Superior temporal gyrus (tissue), 1 donor: Measurements from ENCODE around the gene IL17RE.
"Not testable (repeated sequence)": the region's sequence is repeated elsewhere in the genome, so short reads cannot be mapped to it uniquely, and the experiment has no call there.

Experiments used
- DNase-seq: peaks from one replicate; pipeline ENCODE4 v3.0.0-alpha.2; 2016; ENCODE audit errors: extremely low spot score

The IL17RE gene, protein sequence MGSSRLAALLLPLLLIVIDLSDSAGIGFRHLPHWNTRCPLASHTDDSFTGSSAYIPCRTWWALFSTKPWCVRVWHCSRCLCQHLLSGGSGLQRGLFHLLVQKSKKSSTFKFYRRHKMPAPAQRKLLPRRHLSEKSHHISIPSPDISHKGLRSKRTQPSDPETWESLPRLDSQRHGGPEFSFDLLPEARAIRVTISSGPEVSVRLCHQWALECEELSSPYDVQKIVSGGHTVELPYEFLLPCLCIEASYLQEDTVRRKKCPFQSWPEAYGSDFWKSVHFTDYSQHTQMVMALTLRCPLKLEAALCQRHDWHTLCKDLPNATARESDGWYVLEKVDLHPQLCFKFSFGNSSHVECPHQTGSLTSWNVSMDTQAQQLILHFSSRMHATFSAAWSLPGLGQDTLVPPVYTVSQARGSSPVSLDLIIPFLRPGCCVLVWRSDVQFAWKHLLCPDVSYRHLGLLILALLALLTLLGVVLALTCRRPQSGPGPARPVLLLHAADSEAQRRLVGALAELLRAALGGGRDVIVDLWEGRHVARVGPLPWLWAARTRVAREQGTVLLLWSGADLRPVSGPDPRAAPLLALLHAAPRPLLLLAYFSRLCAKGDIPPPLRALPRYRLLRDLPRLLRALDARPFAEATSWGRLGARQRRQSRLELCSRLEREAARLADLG

DNA sequence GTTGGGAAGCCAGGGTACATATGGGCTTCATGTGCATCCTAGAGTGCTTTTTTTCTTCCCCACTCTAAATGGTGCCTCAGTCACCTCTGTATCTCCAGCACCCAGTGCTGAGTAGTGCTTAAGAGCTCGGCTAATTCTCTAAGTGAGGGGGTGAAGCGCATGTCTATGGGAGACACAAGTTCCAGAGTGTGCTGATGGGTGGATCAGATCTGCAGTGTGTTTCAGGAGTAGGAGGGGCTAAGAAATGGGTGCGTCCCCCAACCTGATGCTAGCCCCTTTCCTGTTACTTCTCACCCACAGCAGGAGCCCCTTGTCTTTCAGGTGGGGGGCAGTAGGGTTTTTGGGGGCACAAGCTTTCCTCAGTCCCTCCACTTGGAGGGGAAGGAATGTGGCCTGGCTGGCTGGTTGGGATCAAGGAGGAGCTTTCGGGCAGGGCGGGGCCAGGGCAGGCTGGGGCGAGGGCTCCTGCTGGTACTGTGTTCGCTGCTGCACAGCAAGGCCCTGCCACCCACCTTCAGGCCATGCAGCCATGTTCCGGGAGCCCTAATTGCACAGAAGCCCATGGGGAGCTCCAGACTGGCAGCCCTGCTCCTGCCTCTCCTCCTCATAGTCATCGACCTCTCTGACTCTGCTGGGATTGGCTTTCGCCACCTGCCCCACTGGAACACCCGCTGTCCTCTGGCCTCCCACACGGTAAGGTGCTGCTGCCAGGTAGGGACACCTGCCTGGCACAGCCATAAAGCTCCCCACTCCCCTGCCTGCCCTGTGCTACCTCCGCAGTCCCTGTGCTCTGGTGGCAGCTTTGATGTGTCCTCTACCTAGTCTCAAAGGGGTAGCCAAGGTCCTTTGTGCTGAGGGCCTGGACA, at the start of gene IL17RE:
Gene IL17RE, plus strand, starts transcription at position 477 of the 866 bp plus-strand sequence. Its CDS starts 85 bp downstream, at position 562.
- no peak for DNase-seq

DNA sequence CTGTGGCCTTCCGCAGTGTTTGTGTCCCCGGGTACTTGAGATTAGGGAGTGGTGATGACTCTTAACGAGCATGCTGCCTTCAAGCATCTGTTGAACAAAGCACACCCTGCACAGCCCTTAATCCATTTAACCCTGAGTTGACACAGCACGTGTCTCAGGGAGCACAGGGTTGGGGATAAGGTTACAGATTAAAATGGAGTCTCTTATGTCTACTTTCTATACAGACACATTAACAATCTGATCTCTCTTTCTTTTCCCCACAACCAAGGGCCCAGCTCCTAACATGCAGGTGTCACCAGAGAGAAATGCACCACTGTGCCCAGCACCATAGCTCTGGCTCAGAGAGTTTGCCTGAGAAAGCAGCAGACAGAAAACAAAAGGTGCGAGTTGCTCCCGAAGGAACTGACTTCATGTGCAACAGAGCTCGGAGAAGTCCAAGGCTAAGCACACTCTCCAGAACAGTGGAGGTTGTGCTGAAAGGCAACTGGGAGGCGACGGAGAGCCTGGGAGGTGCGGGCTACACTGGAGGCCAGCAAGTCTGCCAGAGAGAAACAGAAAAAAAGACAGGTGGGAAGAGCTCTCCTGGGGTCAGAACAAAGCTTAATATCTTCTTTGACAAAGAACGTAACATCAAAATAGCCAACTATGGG, 48.2 kb upstream of the IL17RE start:
- DNase-seq = not testable (repeated sequence)

DNA sequence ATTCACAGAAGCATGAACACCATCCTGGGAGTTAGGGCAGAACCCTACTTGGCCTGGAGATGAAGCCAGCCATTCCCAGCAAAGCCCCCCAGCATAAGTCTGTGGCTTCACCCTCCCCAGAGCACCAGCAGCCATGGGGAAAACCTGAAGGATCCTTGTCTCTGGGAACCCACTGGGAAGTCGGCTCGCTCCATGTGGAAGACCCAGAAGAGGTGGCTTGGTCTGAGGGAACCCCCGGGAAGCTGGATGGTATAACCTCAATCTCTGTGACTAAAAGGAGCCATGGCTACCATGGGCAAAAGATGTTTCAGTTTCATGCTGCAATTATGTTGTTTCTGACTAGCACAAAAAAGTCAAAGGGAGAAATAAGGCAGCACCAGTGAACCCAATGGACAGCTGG, 47.1 kb upstream of the IL17RE start:
- no peak for DNase-seq

DNA sequence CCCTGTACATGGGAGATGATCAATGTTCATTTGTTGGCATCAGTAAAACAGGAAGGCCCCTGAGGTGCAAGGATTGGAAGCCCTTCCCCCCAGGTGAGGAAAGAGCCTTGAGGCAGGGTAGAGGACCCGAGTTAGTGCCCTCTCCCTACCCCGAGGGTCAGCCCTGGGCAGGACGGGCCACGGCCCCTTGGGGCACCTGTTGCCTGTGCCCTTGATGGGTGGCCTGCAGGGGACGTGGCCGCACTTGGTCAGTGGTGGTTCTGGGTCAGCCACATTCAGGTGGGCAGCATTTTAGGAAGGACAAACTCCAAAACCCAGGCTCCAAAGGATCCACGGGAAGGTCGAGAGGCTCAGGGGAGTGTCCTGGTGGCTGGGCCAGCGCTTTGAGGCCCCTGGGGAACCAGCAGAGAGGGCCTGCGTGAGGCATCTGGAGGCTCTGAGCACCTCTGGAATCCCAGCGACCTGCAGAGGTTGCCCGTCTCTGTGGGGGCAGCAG, 43.1 kb upstream of the IL17RE start:
- no peak for DNase-seq

DNA sequence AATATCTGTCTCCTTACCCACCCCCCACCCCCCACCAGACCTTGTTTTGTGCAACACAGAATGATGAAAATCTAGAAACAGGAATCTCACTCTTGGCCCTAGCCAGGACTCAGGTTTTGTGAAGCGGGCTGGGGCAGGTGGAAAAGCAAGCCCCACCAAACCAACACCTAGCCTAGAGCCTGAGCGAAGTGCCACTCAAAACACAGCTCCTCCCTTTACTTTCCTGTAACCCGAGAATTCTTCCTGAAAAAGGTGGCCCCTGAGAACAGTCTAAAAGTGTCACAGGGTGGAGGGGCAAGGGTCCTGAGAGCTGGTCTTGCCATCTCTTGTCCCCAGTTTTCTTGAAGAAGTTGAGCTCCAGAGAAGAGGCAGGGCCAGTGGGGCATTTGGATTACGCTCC, 41.4 kb upstream of the IL17RE start:
- DNase-seq = no peak

DNA sequence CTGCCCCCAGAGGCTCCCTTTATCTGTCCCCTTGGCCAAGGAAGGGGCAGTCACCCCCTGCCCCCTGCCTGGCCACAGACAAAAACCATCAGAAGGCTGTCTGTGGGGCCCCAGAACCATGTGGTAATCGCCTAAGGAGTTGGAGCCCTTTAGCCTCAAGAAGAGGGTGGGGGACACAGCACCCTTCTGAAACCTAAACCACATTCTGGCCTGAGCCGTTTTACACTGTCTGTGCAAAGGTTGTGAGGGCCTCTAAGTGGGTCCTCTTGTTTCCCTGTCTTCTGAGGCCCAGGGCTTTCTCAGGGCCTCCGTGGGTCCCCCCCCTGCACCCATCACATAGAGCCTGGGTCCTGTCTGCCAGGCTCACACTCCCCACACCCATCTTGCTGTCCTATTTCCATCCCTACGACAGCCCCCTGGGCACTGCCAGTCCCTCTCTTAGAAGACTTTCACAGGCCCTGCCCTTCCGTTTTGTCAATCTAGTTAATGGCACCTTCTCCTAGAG, 41.0 kb upstream of the IL17RE start:
- DNase-seq = no peak

DNA sequence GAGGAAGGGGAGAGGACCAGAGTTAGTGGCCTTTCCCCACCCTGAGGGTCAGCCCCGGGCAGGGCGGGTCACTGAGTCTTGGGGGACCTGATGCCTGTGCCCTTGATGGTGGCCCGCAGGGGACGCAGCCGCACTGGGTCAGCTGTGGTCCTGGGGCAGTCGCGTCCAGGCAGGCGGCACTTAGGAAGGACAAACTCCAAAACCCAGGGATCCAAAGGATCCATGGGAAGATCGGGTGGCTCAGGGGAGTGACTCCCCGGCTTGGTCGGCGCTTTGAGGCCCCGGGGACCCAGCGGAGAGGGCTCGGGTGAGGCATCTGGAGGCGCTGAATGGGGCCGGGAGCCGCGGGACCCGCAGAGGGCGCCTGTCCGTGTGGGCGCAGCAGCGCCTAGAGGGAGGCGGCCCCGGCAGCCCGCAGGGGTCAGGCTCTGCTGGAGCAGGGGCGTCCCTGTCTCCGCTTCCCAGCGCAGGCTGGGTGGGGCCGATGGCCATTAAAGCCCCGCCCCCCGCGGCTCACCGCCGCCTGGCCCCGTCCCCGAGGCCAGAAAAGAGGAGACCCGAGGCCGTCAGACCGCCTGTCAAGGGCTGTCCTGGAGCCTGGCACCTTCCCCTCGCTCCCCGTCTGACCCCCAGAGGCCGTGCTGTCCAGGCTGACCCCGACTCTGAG, 40.1 kb upstream of the IL17RE start:
- no peak for DNase-seq

DNA sequence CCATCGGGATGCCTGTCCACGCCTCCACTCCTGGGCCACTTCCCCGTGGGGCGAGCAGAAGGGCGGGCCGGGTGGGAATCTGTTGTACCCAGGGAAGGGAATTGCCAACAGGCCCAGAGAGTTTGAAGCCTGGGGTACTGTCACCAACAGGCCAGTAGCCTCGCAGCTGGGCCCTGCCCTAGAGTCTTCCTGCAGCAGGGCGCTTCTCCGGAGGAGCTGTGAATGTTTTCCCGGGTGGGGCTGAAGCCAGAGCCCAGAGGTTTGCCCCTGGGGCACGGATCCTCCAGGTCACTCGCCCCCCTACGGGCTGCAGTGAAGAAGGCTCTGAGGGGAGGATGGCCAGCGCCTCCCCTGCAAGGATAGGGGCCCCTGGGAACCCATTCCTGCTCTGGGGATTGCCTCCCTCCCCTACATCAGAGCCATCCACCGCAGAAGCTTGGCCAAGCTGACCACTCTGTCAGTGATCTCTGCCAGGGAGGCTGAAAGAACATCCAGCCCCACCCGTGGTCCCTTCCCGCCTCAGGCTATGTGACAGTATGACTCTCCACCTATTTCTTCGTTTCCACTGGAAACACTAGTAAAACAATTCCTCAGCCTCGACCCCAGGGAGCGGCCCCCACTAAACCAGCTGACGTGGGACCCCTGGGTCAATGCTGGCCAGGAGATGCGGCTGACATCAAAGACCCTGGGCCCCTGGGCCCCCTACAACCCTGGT, 39.4 kb upstream of the IL17RE start:
- DNase-seq = no peak

DNA sequence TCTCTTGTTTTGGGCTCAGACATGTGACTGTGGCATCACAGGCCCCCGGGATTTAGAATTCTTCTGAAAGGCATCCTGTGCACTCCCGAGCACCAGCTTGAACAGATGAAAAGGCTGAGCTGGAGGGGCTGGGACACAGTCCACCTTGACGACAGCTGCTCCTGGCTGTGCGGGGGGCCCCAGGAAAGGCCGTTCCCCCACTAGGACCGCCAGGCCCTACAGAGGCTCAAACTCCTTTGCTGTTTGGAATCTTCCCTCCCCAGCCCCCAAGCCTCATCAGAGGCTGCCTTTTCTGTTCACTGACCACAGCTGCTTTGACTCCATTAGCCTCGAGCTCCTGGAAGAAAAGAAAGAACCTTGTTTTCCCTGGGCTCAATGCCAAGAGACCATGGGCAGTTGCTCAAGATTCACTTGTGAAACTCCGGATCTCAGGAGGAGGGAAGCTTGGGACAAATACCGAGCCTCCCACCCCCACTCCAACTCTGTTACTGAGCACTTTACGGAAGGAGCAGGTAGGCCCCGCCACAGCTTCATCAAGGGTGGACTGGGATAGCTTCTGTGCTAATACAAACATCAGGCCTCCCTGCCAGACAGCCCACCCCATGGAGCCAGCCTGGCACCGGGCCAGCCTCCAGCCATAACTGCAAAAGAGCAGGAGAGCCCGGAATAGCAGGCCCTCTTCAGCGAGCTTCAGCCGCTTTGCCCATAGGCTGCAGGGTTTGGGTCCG, 38.3 kb upstream of the IL17RE start:
- peak; percentile 64 for DNase-seq

DNA sequence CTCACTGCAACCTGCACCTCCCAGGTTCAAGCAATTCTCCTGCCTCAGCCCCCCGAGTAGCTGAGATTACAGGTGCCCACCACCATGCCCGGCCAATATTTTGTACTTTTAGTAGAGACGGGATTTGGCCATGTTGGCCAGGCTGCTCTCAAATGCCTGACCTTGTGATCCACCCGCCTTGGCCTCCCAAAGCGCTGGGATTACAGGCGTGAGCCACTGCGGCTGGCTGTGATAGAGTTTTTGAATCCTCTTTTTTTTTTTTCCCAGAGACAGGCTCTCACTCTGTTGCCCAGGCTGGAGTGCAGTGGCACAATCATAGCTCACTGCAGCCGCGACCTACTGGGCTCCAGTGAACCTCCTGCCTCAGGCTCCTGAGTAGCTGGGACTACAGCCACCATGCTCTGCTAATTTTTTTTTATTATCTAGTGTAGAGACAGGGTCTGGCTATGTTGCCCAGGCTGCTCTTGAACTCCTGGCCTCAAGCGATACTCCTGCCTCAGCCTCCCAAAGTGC, 37.5 kb upstream of the IL17RE start:
- not testable (repeated sequence) for DNase-seq

DNA sequence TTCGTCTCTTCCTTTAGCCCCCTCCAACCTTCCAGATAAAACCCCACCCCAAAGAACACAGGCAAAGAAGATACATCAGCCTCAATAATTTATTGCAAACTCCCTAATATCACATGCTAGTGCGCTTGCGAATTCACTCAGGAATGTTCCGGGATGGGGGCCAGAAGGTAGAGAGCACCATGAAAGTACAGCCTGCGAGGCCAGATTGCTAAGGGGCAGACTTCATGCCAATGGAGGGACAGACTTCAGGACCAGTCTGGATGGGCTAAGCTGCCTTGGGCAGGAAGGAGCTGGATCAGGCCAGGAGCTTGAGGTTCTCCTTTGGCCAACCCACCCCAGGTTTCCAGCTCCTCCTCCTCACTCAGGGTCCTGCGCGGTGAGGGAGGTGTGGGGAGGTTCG, 36.0 kb upstream of the IL17RE start:
- no peak for DNase-seq

DNA sequence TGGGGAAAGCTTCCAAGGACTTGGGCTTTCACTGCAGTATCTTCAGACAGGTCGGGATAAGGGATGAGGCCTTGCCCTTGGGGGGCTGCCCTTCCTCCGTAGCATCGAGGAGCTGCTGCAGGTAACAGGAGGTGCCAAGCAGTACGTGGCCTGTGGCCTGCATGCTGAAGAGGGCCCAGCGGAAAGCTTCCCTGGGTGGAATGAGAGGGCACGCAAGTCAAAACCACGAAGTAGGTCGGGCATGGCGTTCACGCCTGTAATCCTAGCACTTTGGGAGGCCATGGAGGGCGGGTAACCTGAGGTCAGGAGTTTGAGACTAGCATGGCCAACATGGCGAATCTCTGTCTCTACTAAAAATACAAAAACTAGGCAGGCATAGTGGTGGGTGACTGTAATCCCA, 35.5 kb upstream of the IL17RE start:
- no peak for DNase-seq

DNA sequence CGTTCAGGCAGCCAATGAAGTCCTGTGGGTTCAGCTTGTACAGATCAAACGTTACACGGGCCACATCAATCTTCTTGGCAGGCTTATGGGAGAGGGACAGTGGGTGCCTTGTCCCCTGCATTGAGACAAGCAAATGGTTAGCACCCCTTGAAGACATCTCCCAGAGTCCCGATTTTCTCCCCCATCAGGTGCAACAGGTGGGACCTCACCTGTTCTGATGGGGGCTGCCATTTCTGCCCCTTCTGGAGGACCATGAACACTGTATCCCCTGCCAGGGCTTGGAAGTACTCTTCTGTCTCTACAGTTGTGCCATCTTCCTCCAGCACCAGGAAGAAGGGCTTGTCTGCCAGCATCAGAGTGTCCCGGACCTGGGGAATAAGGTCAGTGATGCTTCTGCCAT, 32.7 kb upstream of the IL17RE start:
- DNase-seq = no peak

DNA sequence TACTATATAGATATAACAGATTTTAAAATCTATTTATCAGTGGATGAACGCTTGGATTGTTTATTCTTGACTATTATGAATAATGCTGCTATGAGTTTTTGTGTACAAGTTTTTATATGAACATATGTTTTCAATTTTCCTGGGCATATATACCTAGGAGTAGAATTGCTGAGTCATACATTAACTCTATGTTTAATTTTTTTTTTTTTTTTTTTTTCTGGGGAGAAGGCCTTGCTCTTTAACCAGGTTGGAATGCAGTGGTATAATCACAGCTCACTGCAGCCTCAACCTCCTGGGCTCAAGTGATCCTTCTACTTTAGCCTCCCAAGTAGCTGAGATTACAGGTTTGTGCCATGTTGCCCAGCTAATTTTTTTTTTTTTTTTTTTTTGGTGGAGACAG, 31.7 kb upstream of the IL17RE start:
- no peak for DNase-seq

DNA sequence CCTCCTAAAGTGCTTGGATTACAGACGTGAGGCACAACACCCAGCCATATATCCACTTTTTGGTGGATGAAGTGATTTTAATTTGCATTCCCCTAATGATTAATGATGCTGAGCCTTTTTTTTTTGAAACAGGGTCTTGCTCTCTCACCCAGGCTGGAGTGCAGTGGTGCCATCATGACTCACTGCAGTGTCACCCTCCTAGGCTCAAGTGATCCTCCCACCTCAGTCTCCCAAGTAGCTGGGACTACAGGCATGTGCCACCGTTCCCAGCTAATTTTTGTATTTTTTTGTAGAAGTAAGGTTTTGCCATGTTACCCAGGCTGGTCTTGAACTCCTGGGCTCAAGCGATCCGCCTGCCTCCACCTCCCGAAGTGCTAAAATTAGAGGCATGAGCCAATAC, 30.6 kb upstream of the IL17RE start:
- not testable (repeated sequence) for DNase-seq

DNA sequence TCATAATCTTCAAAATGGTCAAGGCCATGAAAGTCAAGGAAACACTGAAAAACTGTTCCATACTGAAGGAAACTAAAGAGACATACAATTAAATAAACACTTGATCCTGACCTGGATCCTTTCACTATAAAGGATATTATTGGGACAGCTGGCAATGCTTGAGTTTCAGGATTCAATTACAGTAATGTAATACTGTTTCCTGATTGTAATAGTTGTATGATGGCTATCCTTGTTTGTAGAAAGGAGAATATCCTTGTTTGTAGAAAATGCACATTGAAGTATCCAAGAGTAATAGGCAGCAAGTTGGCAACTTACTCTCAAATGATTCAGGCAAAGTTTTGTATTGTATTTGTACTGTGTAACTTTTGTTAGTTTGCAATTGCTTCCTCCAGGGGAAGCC, 27.2 kb upstream of the IL17RE start:
- DNase-seq = no peak

DNA sequence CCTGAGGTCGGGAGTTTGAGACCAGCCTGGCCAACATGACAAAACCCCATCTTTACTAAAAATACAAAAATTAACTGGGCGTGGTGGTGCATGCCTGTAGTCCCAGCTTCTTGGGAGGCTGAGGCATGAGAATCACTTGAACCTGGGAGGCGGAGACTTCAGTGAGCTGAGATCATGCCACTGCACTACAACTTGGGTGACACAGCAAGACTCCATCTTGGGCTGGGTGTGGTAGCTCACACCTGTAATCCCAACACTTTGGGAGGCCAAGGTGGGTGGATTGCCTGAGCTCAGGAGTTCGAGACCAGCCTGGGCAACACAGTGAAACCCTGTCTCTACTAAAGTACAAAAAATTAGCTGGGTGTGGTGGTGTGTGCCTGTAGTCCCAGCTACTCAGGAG, 26.4 kb upstream of the IL17RE start:
- not testable (repeated sequence) for DNase-seq

DNA sequence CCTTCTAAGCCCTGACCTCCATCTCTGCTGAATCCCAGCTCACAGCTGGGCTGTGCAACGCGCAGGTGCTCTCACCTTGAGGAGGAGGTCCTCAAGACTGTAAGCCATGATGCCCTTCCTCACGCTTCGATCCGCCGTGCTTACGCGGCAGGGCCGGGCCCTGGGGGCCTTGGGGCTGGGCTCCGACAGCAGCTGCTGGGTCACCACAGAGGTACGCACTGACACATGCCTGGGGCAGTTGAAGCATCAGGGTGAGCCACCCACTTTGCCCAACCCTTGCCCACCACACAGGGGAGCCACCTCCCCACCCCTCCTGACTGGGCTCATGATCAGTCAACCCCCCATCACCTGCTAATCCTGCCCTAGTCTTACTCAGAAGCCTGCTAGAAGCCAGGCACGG, 25.7 kb upstream of the IL17RE start:
- DNase-seq = no peak

DNA sequence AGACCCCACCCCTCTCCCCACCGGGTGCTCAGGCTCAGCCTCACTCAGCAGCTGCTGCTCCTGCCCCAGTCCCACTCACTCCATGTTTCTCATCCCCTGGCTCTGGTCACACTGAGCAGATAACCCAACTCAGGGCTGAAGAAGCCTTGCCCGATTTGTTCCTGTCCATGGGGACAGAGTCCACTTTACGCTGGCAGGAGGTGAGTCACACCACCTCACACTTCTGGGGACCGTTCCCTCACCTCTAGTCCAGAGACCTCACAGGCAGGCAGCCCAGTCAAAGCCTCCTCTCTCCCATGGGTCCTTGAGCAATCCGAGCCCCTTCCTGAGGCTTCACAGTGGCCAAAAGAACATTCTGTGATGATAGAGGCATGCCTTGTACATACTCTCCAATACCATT, 23.9 kb upstream of the IL17RE start:
- DNase-seq = no peak
